Loucy (cell line): Measurements from ENCODE around the gene CNNM3.

Experiments
- H2AFZ ChIP-seq: fragments of 200-600 bp; sonication (generic); 2 replicates; pipeline ENCODE4 v1.6.0; 2016; ENCODE audit warnings: antibody characterized with exemption, mild to moderate bottlenecking, low read length, moderate library complexity
- H3F3A ChIP-seq: fragments of 200-600 bp; 2 replicates; pipeline ENCODE4 v1.6.0; 2016; ENCODE audit warnings: antibody characterized with exemption, low read depth, mild to moderate bottlenecking
- H3K27me3 ChIP-seq: fragments of 200-600 bp; sonication (generic); 2 replicates; pipeline ENCODE4 v1.6.1; 2014; ENCODE audit warnings: low read length, mild to moderate bottlenecking; ENCODE audit not compliant: insufficient read depth, poor library complexity, severe bottlenecking
- H3K36me3 ChIP-seq: fragments of 200-600 bp; sonication (generic); 2 replicates; pipeline ENCODE4 v1.6.1; 2016; ENCODE audit warnings: low read length; ENCODE audit not compliant: insufficient read depth
- H3K4me1 ChIP-seq: fragments of 200-600 bp; sonication (generic); 2 replicates; pipeline ENCODE4 v1.5.1; 2014; ENCODE audit warnings: low read length, mild to moderate bottlenecking; ENCODE audit not compliant: insufficient read depth, poor library complexity, severe bottlenecking
- H3K4me2 ChIP-seq: fragments of 200-600 bp; sonication (generic); 2 replicates; pipeline ENCODE4 v1.6.0; 2014; ENCODE audit warnings: antibody characterized with exemption, low read length, low read depth, mild to moderate bottlenecking; ENCODE audit not compliant: poor library complexity, severe bottlenecking
- H3K4me3 ChIP-seq: fragments of 200-600 bp; sonication (generic); 2 replicates; pipeline ENCODE4 v1.5.1; 2014; ENCODE audit warnings: low read length, mild to moderate bottlenecking, mixed read lengths; ENCODE audit not compliant: poor library complexity, severe bottlenecking
- H3K79me2 ChIP-seq: fragments of 200-600 bp; sonication (generic); 2 replicates; pipeline ENCODE4 v1.6.1; 2014; ENCODE audit warnings: low read length; ENCODE audit not compliant: insufficient read depth
- H3K9ac ChIP-seq: fragments of 200-600 bp; sonication (generic); 2 replicates; pipeline ENCODE4 v1.6.0; 2014; ENCODE audit warnings: mild to moderate bottlenecking, low read depth, low read length, moderate library complexity; ENCODE audit not compliant: poor library complexity, severe bottlenecking
- H3K9me2 ChIP-seq: fragments of 200-600 bp; sonication (generic); replicated peaks from 2 replicates; pipeline ENCODE4 v1.6.1; 2016; ENCODE audit warnings: low read depth, low read length, mixed read lengths
- H3K9me3 ChIP-seq: fragments of 200-600 bp; sonication (generic); 2 replicates; pipeline ENCODE4 v1.6.1; 2014; ENCODE audit warnings: mild to moderate bottlenecking, antibody characterized with exemption, low read length, low read depth; ENCODE audit not compliant: insufficient read depth
- H4K20me1 ChIP-seq: fragments of 200-600 bp; sonication (generic); 2 replicates; pipeline ENCODE4 v1.6.0; 2014; ENCODE audit warnings: antibody characterized with exemption, low read length, mild to moderate bottlenecking; ENCODE audit not compliant: insufficient read depth, poor library complexity, severe bottlenecking
- EZH2phosphoT487 ChIP-seq: fragments of 200-600 bp; IDR thresholded peaks from 2 replicates; pipeline ENCODE4 v1.6.1; 2018; ENCODE audit warnings: antibody characterized with exemption, mild to moderate bottlenecking, moderate library complexity, borderline replicate concordance
- TF ChIP-seq, protein P1 (sequence below): fragments of 200-600 bp; sonication (generic); conservative IDR thresholded peaks from 2 replicates; pipeline ENCODE4 v1.5.1; 2014; ENCODE audit warnings: mild to moderate bottlenecking, antibody characterized with exemption, low read length

CNNM3 gene

DNA sequence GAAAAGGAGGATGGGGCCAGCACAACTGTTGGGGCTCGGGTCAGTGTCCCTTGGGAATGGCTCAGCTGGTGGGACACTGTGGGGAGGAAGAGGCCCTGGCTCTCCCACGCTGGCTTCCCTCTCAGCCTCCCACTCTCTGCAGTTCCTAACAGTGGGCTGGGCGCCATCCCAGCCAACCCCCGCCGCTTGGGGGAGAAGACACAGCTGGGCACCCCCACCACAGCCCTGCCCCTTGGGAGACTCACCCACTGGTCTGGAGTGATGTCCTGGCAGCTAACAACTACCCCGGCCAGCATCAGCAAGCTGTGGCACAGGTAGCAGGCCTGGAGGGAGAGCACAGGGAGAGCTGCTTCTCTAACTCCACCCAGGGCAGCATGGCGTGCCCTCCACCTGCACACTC, 62.1 kb downstream of the CNNM3 start:
- Histone ChIP-seq H3F3A (no peaks in the 10 kb centered on the region; the same call in 1 of the 2 replicates), H3K27me3 (no peaks in the 10 kb centered on the region), H3K9me2 (no peaks in the 10 kb centered on the region), H3K4me2 (no peak overlapping the region), H3K4me1 (peaks cover 17% of the 10 kb centered on the region), H2AFZ (no peak overlapping the region), H3K36me3 (no peaks in the 10 kb centered on the region), H3K4me3 (no peak overlapping the region), H3K9me3 (no peaks in the 10 kb centered on the region), H3K79me2 (no peaks in the 10 kb centered on the region), H3K9ac (no peak overlapping the region), H4K20me1 (no peaks in the 10 kb centered on the region)
- TF ChIP-seq, protein P1, sequence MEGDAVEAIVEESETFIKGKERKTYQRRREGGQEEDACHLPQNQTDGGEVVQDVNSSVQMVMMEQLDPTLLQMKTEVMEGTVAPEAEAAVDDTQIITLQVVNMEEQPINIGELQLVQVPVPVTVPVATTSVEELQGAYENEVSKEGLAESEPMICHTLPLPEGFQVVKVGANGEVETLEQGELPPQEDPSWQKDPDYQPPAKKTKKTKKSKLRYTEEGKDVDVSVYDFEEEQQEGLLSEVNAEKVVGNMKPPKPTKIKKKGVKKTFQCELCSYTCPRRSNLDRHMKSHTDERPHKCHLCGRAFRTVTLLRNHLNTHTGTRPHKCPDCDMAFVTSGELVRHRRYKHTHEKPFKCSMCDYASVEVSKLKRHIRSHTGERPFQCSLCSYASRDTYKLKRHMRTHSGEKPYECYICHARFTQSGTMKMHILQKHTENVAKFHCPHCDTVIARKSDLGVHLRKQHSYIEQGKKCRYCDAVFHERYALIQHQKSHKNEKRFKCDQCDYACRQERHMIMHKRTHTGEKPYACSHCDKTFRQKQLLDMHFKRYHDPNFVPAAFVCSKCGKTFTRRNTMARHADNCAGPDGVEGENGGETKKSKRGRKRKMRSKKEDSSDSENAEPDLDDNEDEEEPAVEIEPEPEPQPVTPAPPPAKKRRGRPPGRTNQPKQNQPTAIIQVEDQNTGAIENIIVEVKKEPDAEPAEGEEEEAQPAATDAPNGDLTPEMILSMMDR = no peak
- TF ChIP-seq EZH2phosphoT487 = no peak

DNA sequence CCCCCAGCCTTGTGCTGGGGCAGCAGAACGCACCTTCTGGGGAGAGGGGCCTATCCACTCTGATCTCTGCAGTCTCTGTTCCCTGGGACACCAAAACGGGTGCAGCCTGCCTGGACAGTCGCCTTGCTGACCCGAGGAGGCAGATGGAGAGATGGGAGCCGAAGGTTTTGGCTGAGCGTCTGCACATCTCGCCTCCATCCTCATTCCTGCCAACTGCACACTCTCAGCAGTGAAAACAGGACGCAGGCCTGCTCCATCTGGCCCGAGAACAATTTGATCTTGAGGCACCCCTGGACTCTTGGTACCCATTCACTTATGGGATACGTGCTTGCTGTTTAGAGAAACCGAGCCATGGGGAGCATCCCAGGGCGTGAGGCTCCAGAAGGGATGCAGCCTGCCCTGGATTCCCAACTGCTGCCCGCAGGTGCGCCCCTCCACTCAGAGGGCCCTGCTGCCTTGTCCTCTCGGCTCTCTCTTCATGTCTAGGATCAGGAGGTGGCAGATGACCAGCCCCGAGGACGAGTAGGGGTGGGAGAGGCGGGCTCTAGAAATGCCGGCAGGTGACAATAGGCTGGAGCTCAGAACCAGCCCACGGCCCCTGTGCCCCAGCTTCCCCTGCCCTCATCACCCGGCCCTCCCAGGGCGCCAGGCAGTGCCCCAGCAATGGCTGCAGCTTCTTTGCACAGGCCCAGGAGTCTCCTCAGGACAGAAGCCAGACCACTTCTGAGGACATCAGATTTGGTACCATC, 62.9 kb downstream of the CNNM3 start:
- Histone ChIP-seq H3K27me3 (no peaks in the 10 kb centered on the region), H2AFZ (no peak overlapping the region), H3F3A (no peaks in the 10 kb centered on the region; the same call in 1 of the 2 replicates), H3K9ac (no peak overlapping the region), H4K20me1 (no peaks in the 10 kb centered on the region), H3K4me1 (peaks cover 17% of the 10 kb centered on the region), H3K36me3 (no peaks in the 10 kb centered on the region), H3K4me2 (no peak overlapping the region), H3K9me3 (no peaks in the 10 kb centered on the region), H3K9me2 (no peaks in the 10 kb centered on the region), H3K4me3 (no peak overlapping the region), H3K79me2 (no peaks in the 10 kb centered on the region)
- TF ChIP-seq, protein P1 = no peak
- TF ChIP-seq EZH2phosphoT487 = no peak

DNA sequence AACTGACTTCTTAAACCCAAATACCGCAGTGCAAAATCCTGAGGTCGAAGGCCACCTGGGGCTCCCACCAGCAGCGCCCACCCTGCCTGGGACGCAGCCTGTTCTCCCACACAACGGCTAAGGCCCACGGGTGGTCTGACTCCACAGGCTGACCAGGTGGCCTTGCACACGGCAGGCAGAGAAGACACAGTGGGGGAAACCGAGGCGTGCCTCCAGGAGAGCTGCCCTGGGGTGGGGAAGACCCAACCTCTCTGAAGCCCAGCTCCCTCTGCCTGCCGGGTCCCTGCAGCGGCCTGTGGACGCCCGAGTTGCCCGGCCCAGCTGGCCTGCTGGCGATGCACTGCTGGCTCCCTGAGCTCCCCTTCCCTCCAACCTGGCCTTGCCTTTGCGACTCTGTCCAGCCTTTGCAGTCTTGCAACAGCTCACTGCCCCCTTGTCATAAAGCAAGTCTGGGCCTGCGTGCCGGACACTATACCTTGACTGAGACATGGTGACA, 63.5 kb downstream of the CNNM3 start:
- Histone ChIP-seq H3K79me2 (no peaks in the 10 kb centered on the region), H3K4me2 (no peak overlapping the region), H3K9me3 (no peaks in the 10 kb centered on the region), H3K4me3 (no peak overlapping the region), H2AFZ (no peak overlapping the region), H4K20me1 (no peaks in the 10 kb centered on the region), H3K9ac (no peak overlapping the region), H3K4me1 (peaks cover 17% of the 10 kb centered on the region), H3K36me3 (no peaks in the 10 kb centered on the region), H3K27me3 (no peaks in the 10 kb centered on the region), H3K9me2 (no peaks in the 10 kb centered on the region), H3F3A (no peaks in the 10 kb centered on the region; the same call in 1 of the 2 replicates)
- no peak for TF ChIP-seq EZH2phosphoT487
- TF ChIP-seq, protein P1 = no peak
